Rectal smooth muscle tissue (tissue), 1 donor: ENCODE results near the gene SDK1.

Experiments
- H3K27ac ChIP-seq: one replicate; pipeline ENCODE4 v1.7.0; 2013; ENCODE audit warnings: low read depth, low read length, inconsistent platforms
- H3K27me3 ChIP-seq: one replicate; pipeline ENCODE4 v1.7.0; 2013; ENCODE audit warnings: low read length; ENCODE audit not compliant: control insufficient read depth, insufficient read depth
- H3K36me3 ChIP-seq: one replicate; pipeline ENCODE4 v1.7.0; 2013; ENCODE audit warnings: low read length; ENCODE audit not compliant: control insufficient read depth, insufficient read depth
- H3K4me1 ChIP-seq: one replicate; pipeline ENCODE4 v1.7.0; 2013; ENCODE audit warnings: low read length; ENCODE audit not compliant: control insufficient read depth, insufficient read depth
- H3K4me3 ChIP-seq: one replicate; pipeline ENCODE4 v1.7.0; 2013; ENCODE audit warnings: low read length
- H3K9ac ChIP-seq: one replicate; pipeline ENCODE4 v1.7.0; 2013; ENCODE audit warnings: low read length

The SDK1 gene

GRCh38 chr7:4143511-4144171 lies 842.6 kb downstream of the SDK1 start:
- no peak overlapping the region for H3K27ac ChIP-seq
- peaks cover 5% of the 10 kb centered on the region for H3K4me1 ChIP-seq
- H3K4me3 ChIP-seq: no peak overlapping the region
- H3K27me3 ChIP-seq: no peaks in the 10 kb centered on the region
- no peaks in the 10 kb centered on the region for H3K36me3 ChIP-seq
- no peak overlapping the region for H3K9ac ChIP-seq

- peak overlapping the region; percentile 51 for H3K4me3 ChIP-seq
- H3K9ac ChIP-seq: no peak overlapping the region
- no peak overlapping the region for H3K27ac ChIP-seq
- no peaks in the 10 kb centered on the region for H3K36me3 ChIP-seq
- peaks cover 5% of the 10 kb centered on the region for H3K4me1 ChIP-seq
- no peaks in the 10 kb centered on the region for H3K27me3 ChIP-seq
Observed at GRCh38 chr7:4144172-4144701, 843.2 kb downstream of the SDK1 start.

DNA sequence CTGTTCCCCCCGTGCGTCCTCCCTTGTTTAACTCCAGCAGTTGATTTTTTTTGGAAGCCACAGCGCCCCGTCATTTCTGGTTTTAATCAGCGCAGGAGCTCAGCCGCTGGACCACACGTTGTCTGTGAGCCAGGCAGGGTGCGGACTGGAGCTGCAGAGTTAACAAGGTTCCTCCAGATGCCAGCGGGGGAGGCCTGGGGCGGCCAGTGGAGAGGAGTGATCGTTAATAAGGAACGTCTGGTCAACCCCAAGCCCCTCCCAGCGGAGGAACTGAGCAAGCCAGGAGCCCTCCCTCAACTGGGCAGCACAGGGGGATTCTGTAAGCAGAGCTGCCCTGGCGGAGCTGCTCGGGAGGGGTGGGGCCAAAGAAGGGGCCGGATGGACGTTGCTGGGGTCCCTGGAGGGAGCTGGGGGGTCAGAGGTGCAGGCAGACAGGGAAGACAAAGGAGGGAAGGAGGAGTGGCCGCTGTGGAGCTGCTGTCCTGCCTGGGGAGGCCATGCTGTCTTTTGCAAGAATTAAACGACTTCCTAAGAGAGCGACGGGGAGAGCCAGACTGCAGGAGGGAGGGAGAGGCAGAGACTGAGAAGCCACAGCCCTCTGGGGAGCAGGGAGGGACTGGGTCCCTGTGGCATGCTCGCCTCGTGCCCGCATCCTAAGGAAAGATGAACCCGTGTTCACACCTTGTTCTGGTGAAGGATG lies 843.9 kb downstream of the SDK1 start:
- no peaks in the 10 kb centered on the region for H3K27me3 ChIP-seq
- H3K4me3 ChIP-seq: peak overlapping the region; percentile 51
- H3K4me1 ChIP-seq: peaks cover 5% of the 10 kb centered on the region
- peak overlapping the region; percentile 35 for H3K27ac ChIP-seq
- no peak overlapping the region for H3K9ac ChIP-seq
- H3K36me3 ChIP-seq: no peaks in the 10 kb centered on the region

DNA sequence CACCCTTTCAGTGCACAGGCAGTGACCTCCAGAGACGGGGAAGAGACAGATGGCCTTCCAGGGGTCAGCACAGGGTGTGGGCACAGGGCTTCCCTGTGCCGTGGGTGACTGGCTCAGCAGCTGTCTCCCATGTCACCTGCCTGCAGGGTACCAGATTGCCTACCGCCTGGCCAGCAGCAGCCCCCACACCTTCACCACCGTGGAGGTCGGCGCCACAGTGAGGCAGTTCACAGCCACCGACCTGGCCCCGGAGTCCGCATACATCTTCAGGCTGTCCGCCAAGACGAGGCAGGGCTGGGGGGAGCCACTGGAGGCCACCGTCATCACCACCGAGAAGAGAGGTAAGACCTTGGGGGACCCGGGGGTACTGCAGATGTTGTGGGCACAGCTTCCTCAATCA lies 844.5 kb downstream of the SDK1 start:
- Histone ChIP-seq H3K36me3 (no peaks in the 10 kb centered on the region), H3K9ac (no peak overlapping the region), H3K27ac (no peak overlapping the region), H3K27me3 (no peaks in the 10 kb centered on the region), H3K4me3 (no peak overlapping the region), H3K4me1 (peaks cover 5% of the 10 kb centered on the region)

DNA sequence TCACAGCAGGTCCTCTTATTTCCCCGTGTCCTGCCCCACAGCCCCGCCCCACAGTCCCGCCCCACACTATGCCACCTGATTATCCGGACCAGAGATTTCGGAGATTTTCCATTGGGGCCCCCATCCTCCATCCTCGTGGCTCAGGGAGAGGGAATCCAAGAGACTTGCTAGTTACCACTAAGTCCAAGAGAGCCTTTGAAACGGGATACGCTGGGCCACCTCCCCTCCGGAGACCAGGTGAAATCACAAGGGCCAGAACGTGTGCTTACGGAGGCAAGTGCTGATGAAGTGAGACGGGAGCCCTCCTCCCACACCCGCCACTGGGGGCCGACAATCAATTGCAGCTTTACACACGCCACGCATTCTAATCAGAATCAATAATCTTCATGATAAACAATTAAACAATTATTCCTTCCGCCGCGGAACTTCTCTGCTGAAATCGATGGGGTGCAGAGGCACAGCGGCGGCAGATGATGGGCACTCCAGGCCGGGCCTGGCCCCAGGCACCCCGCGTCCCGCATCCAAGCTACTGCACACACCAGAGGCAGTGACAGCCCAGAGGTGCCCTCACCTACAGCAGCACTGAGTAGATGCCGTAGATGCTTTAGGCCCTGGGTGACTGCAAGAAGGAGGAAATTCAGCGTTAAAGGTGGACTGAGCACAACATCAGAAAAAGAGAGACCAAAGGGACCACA lies 847.0 kb downstream of the SDK1 start:
- H3K27me3 ChIP-seq: no peaks in the 10 kb centered on the region

DNA sequence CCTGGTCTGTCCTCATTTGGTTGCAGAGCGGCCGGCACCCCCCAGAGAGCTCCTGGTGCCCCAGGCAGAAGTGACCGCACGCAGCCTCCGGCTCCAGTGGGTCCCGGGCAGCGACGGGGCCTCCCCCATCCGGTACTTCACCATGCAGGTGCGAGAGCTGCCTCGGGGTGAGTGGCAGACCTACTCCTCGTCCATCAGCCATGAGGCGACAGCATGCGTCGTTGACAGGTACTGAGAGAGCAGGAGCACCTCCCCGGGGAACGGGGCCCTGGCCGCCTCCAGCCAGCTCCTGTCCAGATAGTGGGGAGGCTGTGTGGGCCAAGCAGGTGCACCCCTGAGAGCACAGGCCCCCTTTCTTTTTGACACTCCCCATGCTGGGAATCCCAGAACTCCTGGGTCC lies 848.2 kb downstream of the SDK1 start:
- peaks cover 5% of the 10 kb centered on the region for H3K4me1 ChIP-seq
- no peaks in the 10 kb centered on the region for H3K36me3 ChIP-seq
- H3K4me3 ChIP-seq: no peak overlapping the region
- H3K9ac ChIP-seq: no peak overlapping the region
- H3K27ac ChIP-seq: no peak overlapping the region
- H3K27me3 ChIP-seq: no peaks in the 10 kb centered on the region

More for the DNA sequence above, 847.0 kb downstream of the SDK1 start:
- Histone ChIP-seq H3K27ac (no peak overlapping the region), H3K4me3 (no peak overlapping the region), H3K4me1 (peaks cover 5% of the 10 kb centered on the region), H3K36me3 (no peaks in the 10 kb centered on the region), H3K9ac (no peak overlapping the region)

- H3K4me3 ChIP-seq: no peak overlapping the region
- no peaks in the 10 kb centered on the region for H3K27me3 ChIP-seq
- peaks cover 2% of the 10 kb centered on the region for H3K4me1 ChIP-seq
- no peaks in the 10 kb centered on the region for H3K36me3 ChIP-seq
- H3K9ac ChIP-seq: no peak overlapping the region
- no peak overlapping the region for H3K27ac ChIP-seq
Observed at GRCh38 chr7:4149645-4150044, 848.6 kb downstream of the SDK1 start.

DNA sequence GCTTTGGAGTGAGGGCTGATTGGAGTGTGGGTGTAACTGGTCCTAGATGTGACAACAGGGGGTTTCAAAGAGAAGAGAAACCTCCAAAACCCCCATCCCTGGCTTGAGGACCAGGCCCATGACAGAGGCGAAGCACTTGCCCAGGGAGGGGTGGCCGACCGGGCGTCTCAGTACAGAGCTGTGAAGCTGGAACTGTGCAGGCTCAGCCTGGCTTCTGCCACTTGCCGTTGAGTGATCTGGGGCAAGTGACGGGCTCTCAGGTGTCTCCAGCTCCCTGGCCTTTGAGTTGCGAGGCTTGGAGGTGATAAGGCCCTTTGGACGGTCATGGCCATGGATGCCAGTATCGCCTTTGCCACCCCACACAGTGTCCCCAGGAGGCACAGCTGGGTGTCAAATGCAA lies 849.7 kb downstream of the SDK1 start:
- no peaks in the 10 kb centered on the region for H3K36me3 ChIP-seq
- no peak overlapping the region for H3K4me3 ChIP-seq
- H3K27ac ChIP-seq: no peak overlapping the region
- no peaks in the 10 kb centered on the region for H3K4me1 ChIP-seq
- H3K27me3 ChIP-seq: no peaks in the 10 kb centered on the region
- no peak overlapping the region for H3K9ac ChIP-seq

DNA sequence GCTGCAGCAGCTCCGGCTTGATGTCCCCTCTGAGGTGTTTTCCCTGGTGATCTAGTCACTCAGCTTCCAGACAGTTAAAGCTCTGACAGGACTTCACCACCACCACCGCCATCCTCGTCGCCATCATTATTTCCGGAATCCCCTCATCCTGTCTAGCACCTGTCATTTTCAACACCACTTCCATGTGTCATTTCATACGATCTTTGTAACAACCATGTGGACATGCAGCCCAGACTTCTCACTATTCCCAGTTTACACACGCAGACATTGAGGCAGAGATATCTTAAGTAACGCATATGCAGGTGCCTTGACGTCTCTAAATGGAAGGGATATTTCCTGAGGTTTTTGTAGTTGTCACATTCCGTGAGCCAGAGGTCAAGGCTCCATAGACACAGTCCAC lies 850.5 kb downstream of the SDK1 start:
- Histone ChIP-seq H3K9ac (no peak overlapping the region), H3K27me3 (no peaks in the 10 kb centered on the region), H3K27ac (peak overlapping the region; percentile 0), H3K36me3 (no peaks in the 10 kb centered on the region), H3K4me3 (no peak overlapping the region), H3K4me1 (no peaks in the 10 kb centered on the region)

DNA sequence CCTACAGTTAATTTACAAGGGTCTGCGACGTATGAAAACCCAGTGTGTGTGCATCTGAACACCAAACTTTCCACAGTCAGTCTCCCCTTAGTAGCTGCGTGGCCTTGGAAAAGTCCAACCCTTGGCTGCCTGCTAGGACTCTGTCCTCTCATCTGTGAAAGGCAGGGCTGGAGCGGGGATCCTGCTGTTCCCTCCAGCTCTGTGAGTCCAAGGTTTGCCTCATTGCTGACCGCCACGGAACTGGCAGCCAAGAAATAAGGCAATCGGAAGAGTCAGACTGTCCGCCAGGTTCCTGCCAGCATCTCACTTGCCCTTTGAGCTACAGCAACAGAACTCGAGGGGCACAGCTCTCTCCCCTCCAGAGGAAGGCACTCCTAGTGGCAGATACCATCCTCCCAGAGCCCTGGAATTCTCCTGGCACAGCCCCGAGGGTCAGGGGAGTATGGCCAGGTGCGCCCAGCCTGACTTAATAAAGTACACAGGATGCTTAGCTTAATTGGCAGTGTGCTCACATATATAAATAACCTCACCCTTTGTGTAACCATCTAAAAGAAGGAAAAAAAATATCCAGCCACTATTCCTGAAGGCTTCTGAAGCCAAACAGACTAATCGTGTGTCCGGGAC lies 851.0 kb downstream of the SDK1 start:
- no peaks in the 10 kb centered on the region for H3K27me3 ChIP-seq
- H3K36me3 ChIP-seq: no peaks in the 10 kb centered on the region
- no peaks in the 10 kb centered on the region for H3K4me1 ChIP-seq
- H3K4me3 ChIP-seq: no peak overlapping the region
- H3K9ac ChIP-seq: no peak overlapping the region
- H3K27ac ChIP-seq: peak overlapping the region; percentile 0

DNA sequence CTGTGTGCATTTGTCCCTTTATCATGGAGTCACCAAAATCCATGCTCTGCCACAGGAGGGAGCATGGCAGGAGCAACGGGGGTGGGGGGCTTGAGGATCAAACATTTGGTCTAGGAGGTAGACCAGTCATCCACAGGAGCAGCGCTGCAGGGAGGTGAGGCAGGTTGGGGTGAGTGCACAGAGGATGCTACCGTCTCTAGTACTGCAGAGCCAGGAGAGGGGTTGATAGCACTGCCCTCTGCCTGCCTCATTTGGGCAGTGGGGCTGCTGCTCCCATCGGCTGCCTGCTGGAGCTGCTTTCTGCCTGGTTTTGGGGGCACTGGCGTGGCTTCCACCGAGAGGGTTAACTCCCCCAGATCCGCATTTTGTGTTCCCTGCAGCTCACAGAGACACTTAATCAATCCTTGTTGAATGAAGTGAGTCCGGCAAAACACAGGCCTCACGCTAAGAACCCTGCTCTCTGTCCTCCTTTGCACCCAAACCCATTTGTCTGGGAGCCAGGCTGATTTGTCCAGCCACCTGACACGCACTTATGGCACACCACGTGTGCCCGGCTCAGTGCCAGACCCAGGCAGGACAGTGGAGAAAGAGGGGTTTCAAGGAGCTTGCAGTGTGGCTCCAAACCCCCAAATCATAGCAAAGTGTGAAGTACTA lies 854.0 kb downstream of the SDK1 start:
- Histone ChIP-seq H3K36me3 (no peaks in the 10 kb centered on the region), H3K27me3 (no peaks in the 10 kb centered on the region)

DNA sequence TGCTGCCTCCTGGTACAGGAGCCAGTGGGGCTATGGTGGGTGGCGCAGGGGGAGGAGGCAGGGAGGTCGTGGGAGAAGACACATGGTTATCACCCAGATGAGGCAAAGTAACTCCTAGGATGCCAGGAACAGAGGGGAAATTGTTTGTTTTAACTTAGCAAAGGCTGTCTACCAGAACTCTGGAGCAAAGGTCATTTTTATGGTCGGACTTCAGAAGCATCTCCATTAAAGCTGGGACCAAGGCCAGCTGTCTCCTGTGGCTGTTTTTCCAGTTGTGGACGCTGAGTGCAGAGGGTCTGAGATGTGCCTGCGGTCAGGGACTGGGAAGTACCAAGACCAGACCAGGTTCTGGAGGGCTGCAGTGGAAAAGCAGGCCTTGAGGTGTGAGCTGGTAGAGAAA lies 855.1 kb downstream of the SDK1 start:
- Histone ChIP-seq H3K36me3 (no peaks in the 10 kb centered on the region), H3K27me3 (no peaks in the 10 kb centered on the region), H3K27ac (no peak overlapping the region), H3K4me1 (no peaks in the 10 kb centered on the region), H3K4me3 (no peak overlapping the region), H3K9ac (no peak overlapping the region)

More for the DNA sequence above, 854.0 kb downstream of the SDK1 start:
- H3K27ac ChIP-seq: no peak overlapping the region
- no peaks in the 10 kb centered on the region for H3K4me1 ChIP-seq
- no peak overlapping the region for H3K4me3 ChIP-seq
- no peak overlapping the region for H3K9ac ChIP-seq
